HS-5 (cell line): ENCODE results near the gene CAST.

ENCODE experiments used
- DNase-seq: peaks from one replicate; pipeline ENCODE4 v3.0.0-alpha.2; 2012; ENCODE audit warnings: low read depth

The CAST gene

GRCh38 chr5:96747720-96748119 lies 85.5 kb downstream of the CAST start:
- DNase-seq, result no peak

- no peak for DNase-seq
Measured at GRCh38 chr5:96750110-96750822, 88.1 kb downstream of the CAST start.

GRCh38 chr5:96751203-96752169 lies 89.3 kb downstream of the CAST start:
- DNase-seq, result no peak

- DNase-seq, result peak; percentile 37
Measured at GRCh38 chr5:96752341-96753016, 90.3 kb downstream of the CAST start.

GRCh38 chr5:96753017-96753397 lies 90.8 kb downstream of the CAST start:
- no peak for DNase-seq

- DNase-seq, result no peak
Measured at GRCh38 chr5:96753848-96754247, 91.7 kb downstream of the CAST start.

GRCh38 chr5:96755851-96756250 lies 93.7 kb downstream of the CAST start:
- no peak for DNase-seq

- DNase-seq, result no peak
Measured at GRCh38 chr5:96756985-96757384, 94.8 kb downstream of the CAST start.

- DNase-seq, result no peak
Measured at GRCh38 chr5:96758621-96759020, 96.4 kb downstream of the CAST start.

- DNase-seq, result no peak
Measured at GRCh38 chr5:96761618-96762017, 99.4 kb downstream of the CAST start.

GRCh38 chr5:96763026-96763425 lies 100.8 kb downstream of the CAST start:
- no peak for DNase-seq

GRCh38 chr5:96765043-96765442 lies 102.9 kb downstream of the CAST start:
- no peak for DNase-seq

- no peak for DNase-seq
Measured at GRCh38 chr5:96768708-96769251, 106.6 kb downstream of the CAST start.

- DNase-seq, result no peak
Measured at GRCh38 chr5:96771395-96771794, 109.2 kb downstream of the CAST start.

GRCh38 chr5:96772111-96772510 lies 109.9 kb downstream of the CAST start:
- DNase-seq, result no peak

GRCh38 chr5:96772542-96772941 lies 110.4 kb downstream of the CAST start:
- no peak for DNase-seq

- no peak for DNase-seq
Measured at GRCh38 chr5:96775050-96775449, 112.9 kb downstream of the CAST start.

- DNase-seq, result no peak
Measured at GRCh38 chr5:96775689-96776088, 113.5 kb downstream of the CAST start.

- DNase-seq, result no peak
Measured at GRCh38 chr5:96776621-96777020, 114.4 kb downstream of the CAST start.

- DNase-seq, result no peak
Measured at GRCh38 chr5:96778409-96778808, 116.2 kb downstream of the CAST start.

GRCh38 chr5:96780626-96781025 lies 118.5 kb downstream of the CAST start:
- DNase-seq, result peak; percentile 11
